PC-3 (cell line): ENCODE results near the gene ZBTB21.

Experiments
- EZH2 ChIP-seq: fragments of 300-600 bp; sonication (generic); IDR thresholded peaks from one replicate; pipeline ENCODE4 v1.6.1; 2017; ENCODE audit warnings: antibody characterized with exemption, mild to moderate bottlenecking, low read length; ENCODE audit not compliant: unreplicated experiment
- EZH2phosphoT487 ChIP-seq: fragments of 300-600 bp; sonication (generic); IDR thresholded peaks from 2 replicates; pipeline ENCODE4 v1.6.1; 2018; ENCODE audit warnings: mild to moderate bottlenecking, antibody characterized with exemption, low read length, borderline replicate concordance
- TF ChIP-seq, protein P1 (sequence below): fragments of 300-600 bp; sonication (generic); conservative IDR thresholded peaks from 2 replicates; pipeline ENCODE4 v1.5.1; 2017; ENCODE audit warnings: antibody characterized with exemption, low read depth, mild to moderate bottlenecking, low read length

DNA sequence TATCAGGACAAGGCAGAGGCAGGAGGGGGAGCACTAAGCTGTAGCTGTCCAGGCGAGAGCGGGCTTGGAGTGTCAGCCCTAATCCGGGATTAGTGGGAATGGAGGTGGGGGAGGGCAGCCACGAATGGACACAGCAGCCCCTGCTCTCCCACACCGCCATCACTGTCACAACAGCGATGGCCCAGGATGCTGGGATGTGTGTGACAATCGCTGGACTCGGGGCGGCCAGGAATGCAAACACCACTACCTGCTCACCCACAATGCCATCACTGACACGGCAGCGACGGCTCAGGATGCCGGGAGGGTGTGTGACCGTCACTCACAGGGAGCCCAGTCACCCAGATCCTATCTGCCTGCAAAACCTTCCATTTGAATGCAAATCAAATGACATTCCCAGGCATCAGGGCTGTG is 59.2 kb downstream of the ZBTB21 start:
- TF ChIP-seq, protein P1, sequence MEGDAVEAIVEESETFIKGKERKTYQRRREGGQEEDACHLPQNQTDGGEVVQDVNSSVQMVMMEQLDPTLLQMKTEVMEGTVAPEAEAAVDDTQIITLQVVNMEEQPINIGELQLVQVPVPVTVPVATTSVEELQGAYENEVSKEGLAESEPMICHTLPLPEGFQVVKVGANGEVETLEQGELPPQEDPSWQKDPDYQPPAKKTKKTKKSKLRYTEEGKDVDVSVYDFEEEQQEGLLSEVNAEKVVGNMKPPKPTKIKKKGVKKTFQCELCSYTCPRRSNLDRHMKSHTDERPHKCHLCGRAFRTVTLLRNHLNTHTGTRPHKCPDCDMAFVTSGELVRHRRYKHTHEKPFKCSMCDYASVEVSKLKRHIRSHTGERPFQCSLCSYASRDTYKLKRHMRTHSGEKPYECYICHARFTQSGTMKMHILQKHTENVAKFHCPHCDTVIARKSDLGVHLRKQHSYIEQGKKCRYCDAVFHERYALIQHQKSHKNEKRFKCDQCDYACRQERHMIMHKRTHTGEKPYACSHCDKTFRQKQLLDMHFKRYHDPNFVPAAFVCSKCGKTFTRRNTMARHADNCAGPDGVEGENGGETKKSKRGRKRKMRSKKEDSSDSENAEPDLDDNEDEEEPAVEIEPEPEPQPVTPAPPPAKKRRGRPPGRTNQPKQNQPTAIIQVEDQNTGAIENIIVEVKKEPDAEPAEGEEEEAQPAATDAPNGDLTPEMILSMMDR, result no peak
- TF ChIP-seq EZH2 (no peak), EZH2phosphoT487 (no peak)
